ENCODE data around the gene HYI.

HYI gene

GRCh38 chr1:43454270-43455011, 710 bp upstream of the HYI start:
- H2BK15ac ChIP-seq (replicated peaks; ENCODE audit: low read depth) = no peak overlapping the region
- no peaks in the 10 kb centered on the region for H3K27me3 ChIP-seq (ENCODE audit: insufficient read depth, low read length, poor library complexity)
- H3K4me1 ChIP-seq (ENCODE audit: control insufficient read depth, low read depth, low read length) = peaks cover 5% of the 10 kb centered on the region
- no peak overlapping the region for H2AK5ac ChIP-seq (ENCODE audit: low read length)
- no peaks in the 10 kb centered on the region for H3K79me2 ChIP-seq (ENCODE audit: control insufficient read depth, insufficient read depth, low read length)
- no peak overlapping the region for H2BK5ac ChIP-seq (ENCODE audit: low read length)
- no peak overlapping the region for H4K8ac ChIP-seq (ENCODE audit: low read depth, low read length)
- DNase-seq = peak; percentile 96
- H3K4me2 ChIP-seq (ENCODE audit: low read length) = peak overlapping the region; percentile 45
- no peak overlapping the region for H3K23ac ChIP-seq (ENCODE audit: low read length)
- peak overlapping the region; percentile 4 for H3K4me3 ChIP-seq (ENCODE audit: low read length)
- peak overlapping the region; percentile 81 for H3K56ac ChIP-seq (ENCODE audit: low read length)
- peak overlapping the region; percentile 64 for H3K9ac ChIP-seq (ENCODE audit: low read length)
- H4K5ac ChIP-seq (ENCODE audit: low read length) = no peak overlapping the region
- no CpG with 5 or more reads among the region's 19 CpGs for WGBS (ENCODE audit: extremely low coverage, insufficient coverage, low lambda C conversion rate)
- no peak overlapping the region for H3K4ac ChIP-seq (ENCODE audit: low read depth, low read length)
- peaks cover 4% of the 10 kb centered on the region for H3K36me3 ChIP-seq (ENCODE audit: control insufficient read depth, insufficient read depth, low read length)
- peak overlapping the region; percentile 53 for H3K27ac ChIP-seq (ENCODE audit: low read depth, low read length)
- no peak overlapping the region for H2BK120ac ChIP-seq (ENCODE audit: low read depth, low read length)
- no peaks in the 10 kb centered on the region for H3K79me1 ChIP-seq (ENCODE audit: low read length)
- no peak overlapping the region for H3K18ac ChIP-seq (ENCODE audit: low read length)

- Histone ChIP-seq H3K18ac (ENCODE audit: low read length) (peak overlapping the region; percentile 96), H4K5ac (ENCODE audit: low read length) (no peak overlapping the region), H3K27ac (ENCODE audit: low read depth, low read length) (peak overlapping the region; percentile 88), H3K56ac (ENCODE audit: low read length) (peak overlapping the region; percentile 91), H3K4me3 (ENCODE audit: low read length) (no peak overlapping the region), H3K4ac (ENCODE audit: low read depth, low read length) (peak overlapping the region; percentile 92), H3K27me3 (ENCODE audit: insufficient read depth, low read length, poor library complexity) (no peaks in the 10 kb centered on the region), H3K9ac (ENCODE audit: low read length) (peak overlapping the region; percentile 86), H2BK120ac (ENCODE audit: low read depth, low read length) (peak overlapping the region; percentile 69), H3K36me3 (ENCODE audit: control insufficient read depth, insufficient read depth, low read length) (peaks cover 7% of the 10 kb centered on the region), H3K4me2 (ENCODE audit: low read length) (peak overlapping the region; percentile 12), H3K79me1 (ENCODE audit: low read length) (no peaks in the 10 kb centered on the region), H3K23ac (ENCODE audit: low read length) (no peak overlapping the region), H4K8ac (ENCODE audit: low read depth, low read length) (peak overlapping the region; percentile 58), H2BK15ac (replicated peaks; ENCODE audit: low read depth) (no peak overlapping the region), H2AK5ac (ENCODE audit: low read length) (no peak overlapping the region), H3K79me2 (ENCODE audit: control insufficient read depth, insufficient read depth, low read length) (no peaks in the 10 kb centered on the region), H3K4me1 (ENCODE audit: control insufficient read depth, low read depth, low read length) (peaks cover 5% of the 10 kb centered on the region), H2BK5ac (ENCODE audit: low read length) (no peak overlapping the region)
- WGBS (ENCODE audit: extremely low coverage, insufficient coverage, low lambda C conversion rate) = no CpG with 5 or more reads among the region's 10 CpGs
- peak; percentile 69 for DNase-seq
These were observed 816 bp downstream of the HYI start for GRCh38 chr1:43452789-43453441.

- H3K4ac ChIP-seq (ENCODE audit: low read depth, low read length) = no peak overlapping the region
- no peak overlapping the region for H2BK120ac ChIP-seq (ENCODE audit: low read depth, low read length)
- H3K9ac ChIP-seq (ENCODE audit: low read length) = no peak overlapping the region
- no peak overlapping the region for H3K4me3 ChIP-seq (ENCODE audit: low read length)
- H3K36me3 ChIP-seq (ENCODE audit: control insufficient read depth, insufficient read depth, low read length) = peaks cover 7% of the 10 kb centered on the region
- peaks cover 5% of the 10 kb centered on the region for H3K4me1 ChIP-seq (ENCODE audit: control insufficient read depth, low read depth, low read length)
- no peak overlapping the region for H3K56ac ChIP-seq (ENCODE audit: low read length)
- H3K4me2 ChIP-seq (ENCODE audit: low read length) = no peak overlapping the region
- H2BK15ac ChIP-seq (replicated peaks; ENCODE audit: low read depth) = no peak overlapping the region
- H3K79me2 ChIP-seq (ENCODE audit: control insufficient read depth, insufficient read depth, low read length) = no peaks in the 10 kb centered on the region
- no peaks in the 10 kb centered on the region for H3K27me3 ChIP-seq (ENCODE audit: insufficient read depth, low read length, poor library complexity)
- no peak overlapping the region for H4K8ac ChIP-seq (ENCODE audit: low read depth, low read length)
- no peak overlapping the region for H3K18ac ChIP-seq (ENCODE audit: low read length)
- no peak overlapping the region for H3K27ac ChIP-seq (ENCODE audit: low read depth, low read length)
- H2BK5ac ChIP-seq (ENCODE audit: low read length) = no peak overlapping the region
- H3K79me1 ChIP-seq (ENCODE audit: low read length) = no peaks in the 10 kb centered on the region
- H3K23ac ChIP-seq (ENCODE audit: low read length) = no peak overlapping the region
- no CpG with 5 or more reads among the region's 22 CpGs for WGBS (ENCODE audit: extremely low coverage, insufficient coverage, low lambda C conversion rate)
- H4K5ac ChIP-seq (ENCODE audit: low read length) = no peak overlapping the region
- no peak overlapping the region for H2AK5ac ChIP-seq (ENCODE audit: low read length)
- DNase-seq = no peak
These were observed 1.8 kb downstream of the HYI start for GRCh38 chr1:43451701-43452532.

- H3K27ac ChIP-seq (ENCODE audit: low read depth, low read length) = no peak overlapping the region
- no peak for DNase-seq
These were observed 2.6 kb downstream of the HYI start for GRCh38 chr1:43451157-43451591.

GRCh38 chr1:43450251-43450941, 3.3 kb downstream of the HYI start:
- no peak overlapping the region for H3K9ac ChIP-seq (ENCODE audit: low read length)
- H3K4me3 ChIP-seq (ENCODE audit: low read length) = no peak overlapping the region
- no peak overlapping the region for H3K56ac ChIP-seq (ENCODE audit: low read length)
- H3K4ac ChIP-seq (ENCODE audit: low read depth, low read length) = no peak overlapping the region
- H2BK15ac ChIP-seq (replicated peaks; ENCODE audit: low read depth) = no peak overlapping the region
- no peaks in the 10 kb centered on the region for H3K27me3 ChIP-seq (ENCODE audit: insufficient read depth, low read length, poor library complexity)
- H3K79me1 ChIP-seq (ENCODE audit: low read length) = no peaks in the 10 kb centered on the region
- no peak for DNase-seq
- H3K36me3 ChIP-seq (ENCODE audit: control insufficient read depth, insufficient read depth, low read length) = peaks cover 11% of the 10 kb centered on the region
- no peak overlapping the region for H2BK120ac ChIP-seq (ENCODE audit: low read depth, low read length)
- H3K79me2 ChIP-seq (ENCODE audit: control insufficient read depth, insufficient read depth, low read length) = no peaks in the 10 kb centered on the region
- no peak overlapping the region for H4K8ac ChIP-seq (ENCODE audit: low read depth, low read length)
- no peak overlapping the region for H2AK5ac ChIP-seq (ENCODE audit: low read length)
- no peak overlapping the region for H4K5ac ChIP-seq (ENCODE audit: low read length)
- no CpG with 5 or more reads among the region's 10 CpGs for WGBS (ENCODE audit: extremely low coverage, insufficient coverage, low lambda C conversion rate)
- peaks cover 5% of the 10 kb centered on the region for H3K4me1 ChIP-seq (ENCODE audit: control insufficient read depth, low read depth, low read length)
- H3K27ac ChIP-seq (ENCODE audit: low read depth, low read length) = no peak overlapping the region
- no peak overlapping the region for H3K4me2 ChIP-seq (ENCODE audit: low read length)
- H3K18ac ChIP-seq (ENCODE audit: low read length) = no peak overlapping the region
- H2BK5ac ChIP-seq (ENCODE audit: low read length) = no peak overlapping the region
- no peak overlapping the region for H3K23ac ChIP-seq (ENCODE audit: low read length)

More at GRCh38 chr1:43451157-43451591, 2.6 kb downstream of the HYI start:
- Histone ChIP-seq H3K79me2 (ENCODE audit: control insufficient read depth, insufficient read depth, low read length) (no peaks in the 10 kb centered on the region), H4K8ac (ENCODE audit: low read depth, low read length) (no peak overlapping the region), H3K27me3 (ENCODE audit: insufficient read depth, low read length, poor library complexity) (no peaks in the 10 kb centered on the region), H4K5ac (ENCODE audit: low read length) (no peak overlapping the region), H3K4me1 (ENCODE audit: control insufficient read depth, low read depth, low read length) (peaks cover 5% of the 10 kb centered on the region), H3K9ac (ENCODE audit: low read length) (no peak overlapping the region), H2BK120ac (ENCODE audit: low read depth, low read length) (no peak overlapping the region), H2BK5ac (ENCODE audit: low read length) (no peak overlapping the region), H3K4ac (ENCODE audit: low read depth, low read length) (no peak overlapping the region), H3K36me3 (ENCODE audit: control insufficient read depth, insufficient read depth, low read length) (peaks cover 8% of the 10 kb centered on the region), H2BK15ac (replicated peaks; ENCODE audit: low read depth) (no peak overlapping the region), H3K4me2 (ENCODE audit: low read length) (no peak overlapping the region), H2AK5ac (ENCODE audit: low read length) (no peak overlapping the region), H3K18ac (ENCODE audit: low read length) (no peak overlapping the region), H3K79me1 (ENCODE audit: low read length) (no peaks in the 10 kb centered on the region), H3K23ac (ENCODE audit: low read length) (no peak overlapping the region), H3K56ac (ENCODE audit: low read length) (no peak overlapping the region), H3K4me3 (ENCODE audit: low read length) (no peak overlapping the region)
- no CpG with 5 or more reads among the region's 12 CpGs for WGBS (ENCODE audit: extremely low coverage, insufficient coverage, low lambda C conversion rate)
